Measurements from ENCODE around the gene ZNF221.
A peak's percentile ranks its signal among the peaks of the same experiment; 100 is the strongest.

The ZNF221 gene

GRCh38 chr19:43984687-43985000, 33.6 kb downstream of the ZNF221 start:
- no peak for TF ChIP-seq REST (IDR thresholded peaks at IDR 0.05; ENCODE audit: insufficient read depth in 1 of 2, low read depth in 2 of 2, low read length in 2 of 2)
- TF ChIP-seq FOXP2 (optimal IDR thresholded peaks at IDR 0.05; ENCODE audit: borderline replicate concordance, extremely low read depth, extremely low read length, insufficient read depth): no peak
- TF ChIP-seq SIN3A (IDR thresholded peaks at IDR 0.05; ENCODE audit: borderline replicate concordance, insufficient read depth, low read length): no peak
- TF ChIP-seq TAF1 (IDR thresholded peaks at IDR 0.05; ENCODE audit: borderline replicate concordance, insufficient read depth, low read length): no peak
- TF ChIP-seq POLR2AphosphoS5 (IDR thresholded peaks at IDR 0.05; ENCODE audit: low read depth, low read length): no peak

GRCh38 chr19:43997631-43998290, 46.7 kb downstream of the ZNF221 start:
- TF ChIP-seq POLR2AphosphoS5 (IDR thresholded peaks at IDR 0.05; ENCODE audit: low read depth, low read length) (no peak), FOXP2 (optimal IDR thresholded peaks at IDR 0.05; ENCODE audit: borderline replicate concordance, extremely low read depth, extremely low read length, insufficient read depth) (no peak), REST (IDR thresholded peaks at IDR 0.05; ENCODE audit: insufficient read depth in 1 of 2, low read depth in 2 of 2, low read length in 2 of 2) (no peak), TAF1 (IDR thresholded peaks at IDR 0.05; ENCODE audit: borderline replicate concordance, insufficient read depth, low read length) (no peak), SIN3A (IDR thresholded peaks at IDR 0.05; ENCODE audit: borderline replicate concordance, insufficient read depth, low read length) (no peak)

GRCh38 chr19:44002212-44002565, 51.2 kb downstream of the ZNF221 start:
- no peak for TF ChIP-seq POLR2AphosphoS5 (IDR thresholded peaks at IDR 0.05; ENCODE audit: low read depth, low read length)
- no peak for TF ChIP-seq REST (IDR thresholded peaks at IDR 0.05; ENCODE audit: insufficient read depth in 1 of 2, low read depth in 2 of 2, low read length in 2 of 2)
- TF ChIP-seq SIN3A (IDR thresholded peaks at IDR 0.05; ENCODE audit: borderline replicate concordance, insufficient read depth, low read length): no peak
- no peak for TF ChIP-seq TAF1 (IDR thresholded peaks at IDR 0.05; ENCODE audit: borderline replicate concordance, insufficient read depth, low read length)
- no peak for TF ChIP-seq FOXP2 (optimal IDR thresholded peaks at IDR 0.05; ENCODE audit: borderline replicate concordance, extremely low read depth, extremely low read length, insufficient read depth)

GRCh38 chr19:44002566-44003460, 51.8 kb downstream of the ZNF221 start, which contains the start of gene ZNF230:
TSS of gene ZNF230 (plus strand) at chr19:44002957. CDS start at chr19:44007079, 4,122 bp downstream.
- TF ChIP-seq POLR2AphosphoS5 (IDR thresholded peaks at IDR 0.05; ENCODE audit: low read depth, low read length) (peak; percentile 81; the same call in 1 of the 2 replicates), REST (IDR thresholded peaks at IDR 0.05; ENCODE audit: insufficient read depth in 1 of 2, low read depth in 2 of 2, low read length in 2 of 2) (no peak), SIN3A (IDR thresholded peaks at IDR 0.05; ENCODE audit: borderline replicate concordance, insufficient read depth, low read length) (0 out of 2 replicates have a peak, but pooled peaks have one; percentile 68), FOXP2 (optimal IDR thresholded peaks at IDR 0.05; ENCODE audit: borderline replicate concordance, extremely low read depth, extremely low read length, insufficient read depth) (peak; percentile 10), TAF1 (IDR thresholded peaks at IDR 0.05; ENCODE audit: borderline replicate concordance, insufficient read depth, low read length) (no peak; the same call in 1 of the 2 replicates)
